AG09309 (cell line): ENCODE measurements around the gene DEPDC5.

ENCODE experiments used
- DNase-seq: peaks from one replicate; pipeline ENCODE4 v3.0.0-alpha.2; 2010; ENCODE audit warnings: low read depth
- H3K4me3 ChIP-seq: 2 replicates; pipeline ENCODE4 v1.5.1; 2011; ENCODE audit warnings: mild to moderate bottlenecking, low read depth, low read length, moderate library complexity; ENCODE audit not compliant: control insufficient read depth
- CTCF ChIP-seq: IDR thresholded peaks from 2 replicates; pipeline ENCODE4 v1.5.1; 2011; ENCODE audit warnings: mild to moderate bottlenecking, low read depth, low read length, inconsistent platforms; ENCODE audit not compliant: insufficient read depth, control insufficient read depth; ENCODE audit errors: missing control alignments

Gene DEPDC5

GRCh38 chr22:31816750-31817149, 62.9 kb downstream of the DEPDC5 start:
- no peak overlapping the region for H3K4me3 ChIP-seq
- DNase-seq: no peak
- no peak for TF ChIP-seq CTCF

- DNase-seq: no peak
- TF ChIP-seq CTCF: peak; percentile 21
- no peak overlapping the region for H3K4me3 ChIP-seq
Observed at GRCh38 chr22:31818481-31819392, 64.9 kb downstream of the DEPDC5 start.

- no peak overlapping the region for H3K4me3 ChIP-seq
- no peak for TF ChIP-seq CTCF
- DNase-seq: no peak
Observed at GRCh38 chr22:31820655-31821054, 66.8 kb downstream of the DEPDC5 start.

GRCh38 chr22:31821572-31821971, 67.8 kb downstream of the DEPDC5 start:
- H3K4me3 ChIP-seq: no peak overlapping the region
- no peak for DNase-seq
- no peak for TF ChIP-seq CTCF

- no peak overlapping the region for H3K4me3 ChIP-seq
- TF ChIP-seq CTCF: no peak
- no peak for DNase-seq
Observed at GRCh38 chr22:31822523-31822922, 68.7 kb downstream of the DEPDC5 start.

- TF ChIP-seq CTCF: no peak
- H3K4me3 ChIP-seq: no peak overlapping the region
- DNase-seq: no peak
Observed at GRCh38 chr22:31825513-31825912, 71.7 kb downstream of the DEPDC5 start.
